Liver (tissue), 9 donors: Measurements from ENCODE around the gene CPLANE2. TPM values are rescaled to one million over a fixed set of nuclear protein-coding genes. Genes with fewer than 3 reads are reported as not detected.

ENCODE experiments used
- DNase-seq: peaks from one replicate; pipeline ENCODE4 v3.0.0-alpha.2; 2017; ENCODE audit warnings: low spot score
- H3K27ac ChIP-seq, 2 donors: one replicate each; pipeline ENCODE4 v1.7.0; 2013; ENCODE audit warnings: inconsistent platforms in 2 of 2, low read length in 2 of 2, control low read depth in 1 of 2, low read depth in 1 of 2, mild to moderate bottlenecking in 1 of 2
- H3K27me3 ChIP-seq, 4 donors: one replicate each; pipeline versions ENCODE4 v1.6.1 to v1.7.0; 2013; ENCODE audit warnings: low read length in 3 of 4, inconsistent platforms in 1 of 4, mild to moderate bottlenecking in 1 of 4, moderate library complexity in 1 of 4; ENCODE audit not compliant: control insufficient read depth in 4 of 4, insufficient read depth in 4 of 4
- H3K36me3 ChIP-seq, 4 donors: one replicate each; pipeline versions ENCODE4 v1.6.1 to v1.7.0; 2013; ENCODE audit warnings: low read length in 3 of 4, mild to moderate bottlenecking in 3 of 4, low read depth in 1 of 4, moderate library complexity in 1 of 4; ENCODE audit not compliant: control insufficient read depth in 4 of 4, insufficient read depth in 3 of 4
- H3K4me1 ChIP-seq, 4 donors: one replicate each; pipeline versions ENCODE4 v1.6.1 to v1.7.0; 2013; ENCODE audit warnings: low read length in 3 of 4, mild to moderate bottlenecking in 3 of 4, moderate library complexity in 1 of 4; ENCODE audit not compliant: control insufficient read depth in 4 of 4, insufficient read depth in 4 of 4
- H3K4me3 ChIP-seq, 3 donors: one replicate each; pipeline versions ENCODE4 v1.6.1 to v1.7.0; 2013; ENCODE audit warnings: low read length in 3 of 3, control low read depth in 1 of 3, low read depth in 1 of 3, mild to moderate bottlenecking in 1 of 3
- H3K9ac ChIP-seq, 2 donors: one replicate each; pipeline ENCODE4 v1.7.0; 2013; ENCODE audit warnings: low read length in 2 of 2, mild to moderate bottlenecking in 2 of 2, moderate library complexity in 2 of 2, control low read depth in 1 of 2, low read depth in 1 of 2
- H3K9me3 ChIP-seq, 4 donors: one replicate each; pipeline versions ENCODE4 v1.6.1 to v1.7.0; 2013; ENCODE audit warnings: low read length in 3 of 4; ENCODE audit not compliant: control insufficient read depth in 4 of 4
- ATF3 ChIP-seq: IDR thresholded peaks from 2 replicates; pipeline ENCODE4 v1.6.1; 2016; ENCODE audit warnings: antibody characterized with exemption
- CTCF ChIP-seq: fragments of 150-350 bp; IDR thresholded peaks from 2 replicates; pipeline ENCODE4 v1.5.1; 2017; ENCODE audit warnings: improper control_type of control experiment, low read depth, low read length; ENCODE audit not compliant: missing input control
- EGR1 ChIP-seq, 2 donors: IDR thresholded peaks; 2 replicates each; pipeline ENCODE4 v1.6.1; 2016 to 2018; ENCODE audit warnings: antibody characterized with exemption in 2 of 2, low read depth in 2 of 2
- FOXA1 ChIP-seq: IDR thresholded peaks from 2 replicates; pipeline ENCODE4 v1.6.1; 2016; ENCODE audit warnings: antibody characterized with exemption
- FOXA2 ChIP-seq: IDR thresholded peaks from 2 replicates; pipeline ENCODE4 v1.6.1; 2016; ENCODE audit warnings: antibody characterized with exemption
- HNF4A ChIP-seq, 2 donors: conservative IDR thresholded peaks; 2 replicates each; pipeline ENCODE4 v1.6.1; 2016; ENCODE audit warnings: antibody characterized with exemption in 2 of 2, mild to moderate bottlenecking in 2 of 2
- HNF4G ChIP-seq: IDR thresholded peaks from 2 replicates; pipeline ENCODE4 v1.6.1; 2016; ENCODE audit warnings: antibody characterized with exemption
- JUND ChIP-seq, 2 donors: IDR thresholded peaks; 2 replicates each; pipeline ENCODE4 v1.6.1; 2016; ENCODE audit warnings: antibody characterized with exemption in 2 of 2
- MAX ChIP-seq: IDR thresholded peaks from 2 replicates; pipeline ENCODE4 v1.6.1; 2016; ENCODE audit warnings: antibody characterized with exemption
- NR2F2 ChIP-seq: IDR thresholded peaks from 2 replicates; pipeline ENCODE4 v1.6.1; 2016; ENCODE audit warnings: antibody characterized with exemption
- RAD21 ChIP-seq, 2 donors: IDR thresholded peaks; 2 replicates each; pipeline ENCODE4 v1.6.1; 2016; ENCODE audit warnings: antibody characterized with exemption in 2 of 2, mild to moderate bottlenecking in 2 of 2
- RXRA ChIP-seq, 2 donors: IDR thresholded peaks; 2 replicates each; pipeline ENCODE4 v1.6.1; 2017 to 2018; ENCODE audit warnings: antibody characterized with exemption in 2 of 2, mild to moderate bottlenecking in 1 of 2
- SP1 ChIP-seq: IDR thresholded peaks from 2 replicates; pipeline ENCODE4 v1.6.1; 2018; ENCODE audit warnings: antibody characterized with exemption, mild to moderate bottlenecking
- ZBTB33 ChIP-seq: IDR thresholded peaks from 2 replicates; pipeline ENCODE4 v1.6.1; 2016; ENCODE audit warnings: antibody characterized with exemption
- WGBS: extraction: QIAGEN DNeasy Blood & Tissue Kit; methylation state at CpG from one replicate; pipeline ENCODE4 v1.1.7; 2013; 5-methylcytosine and 5-hydroxymethylcytosine counted together
- polyA plus RNA-seq, 2 donors: library from polyadenylated mRNA; stranded (reverse) in 1 of 2; unstranded in 1 of 2; fragments of 200-250 nt in 1 of 2; fragments of >200 nt in 1 of 2; fragmentation: Nextera tagmentation in 1 of 2; extraction: Ambion mirVana in 1 of 2; gene quantifications; one replicate each; pipeline versions ENCODE4 v1.2.1 to v1.2.3, GENCODE V29; 2013 to 2015
- total RNA-seq, 2 donors: library from RNA; depleted of rRNA; stranded (reverse); fragments of >200 nt; gene quantifications; one replicate each; pipeline ENCODE4 v1.2.3, GENCODE V29; 2014
- donor health status: healthy.
- donor health status: healthy.
- donor health status: healthy.
- donor health status: healthy.
- donor health status: healthy.

The CPLANE2 gene
- total and polyA plus RNA-seq, 4 donors, result 0.96 to 2.7 (median 2.5) TPM

GRCh38 chr1:16186655-16187235, 50.2 kb downstream of the CPLANE2 start:
- Histone ChIP-seq H3K4me3 (no peak overlapping the region), H3K9me3 (no peaks in the 10 kb centered on the region), H3K27ac (peak overlapping the region in 1 of 2 donors; percentile 33), H3K4me1 (peaks cover 17 to 66% (median 47%) of the 10 kb centered on the region in 4 donors), H3K9ac (no peak overlapping the region), H3K27me3 (no peaks in the 10 kb centered on the region), H3K36me3 (no peaks in the 10 kb centered on the region)
- TF ChIP-seq RXRA (IDR thresholded peaks at IDR 0.05) (peak in 1 of 2 donors; percentile 14), HNF4G (no peak), CTCF (no peak), HNF4A (conservative IDR thresholded peaks at IDR 0.05) (peak; percentile 20 to 42), FOXA1 (no peak)
- DNase-seq, result no peak
- 60% methylated on average over 9 of the region's 9 CpGs for WGBS

- H3K36me3 ChIP-seq, result no peaks in the 10 kb centered on the region
- H3K9ac ChIP-seq, result no peak overlapping the region
- DNase-seq, result no peak
- no peaks in the 10 kb centered on the region for H3K9me3 ChIP-seq
- H3K27ac ChIP-seq, result peak overlapping the region; percentile 83 to 84
- H3K27me3 ChIP-seq, result no peaks in the 10 kb centered on the region
- no peak for TF ChIP-seq FOXA1
- TF ChIP-seq RXRA (IDR thresholded peaks at IDR 0.05), result peak in 1 of 2 donors; percentile 6
- TF ChIP-seq ZBTB33, result no peak
- TF ChIP-seq SP1, result peak; percentile 2
- no peak for TF ChIP-seq MAX
- TF ChIP-seq NR2F2, result no peak
- no peak overlapping the region for H3K4me3 ChIP-seq
- WGBS, result 74% methylated on average over 10 of the region's 10 CpGs
- H3K4me1 ChIP-seq, result peaks cover 16 to 64% (median 44%) of the 10 kb centered on the region in 4 donors
Measured at GRCh38 chr1:16184557-16185303, 52.3 kb downstream of the CPLANE2 start.

- Histone ChIP-seq H3K27ac (peak overlapping the region; percentile 83 to 84), H3K9me3 (no peaks in the 10 kb centered on the region), H3K27me3 (no peaks in the 10 kb centered on the region), H3K36me3 (no peaks in the 10 kb centered on the region), H3K9ac (no peak overlapping the region), H3K4me1 (peaks cover 13 to 63% (median 42%) of the 10 kb centered on the region in 4 donors), H3K4me3 (no peak overlapping the region)
- 58% methylated on average over 19 of the region's 19 CpGs for WGBS
- DNase-seq, result no peak
- TF ChIP-seq CTCF (no peak), EGR1 (IDR thresholded peaks at IDR 0.05; ENCODE audit: low read depth in 2 of 2) (no peak), RAD21 (IDR thresholded peaks at IDR 0.05) (peak; percentile 23 to 58), JUND (IDR thresholded peaks at IDR 0.05) (peak in 1 of 2 donors; percentile 22), FOXA2 (no peak), MAX (no peak), ATF3 (no peak), RXRA (IDR thresholded peaks at IDR 0.05) (peak; percentile 85 to 86), HNF4A (conservative IDR thresholded peaks at IDR 0.05) (peak; percentile 36 to 64), ZBTB33 (no peak), SP1 (peak; percentile 60)
Measured at GRCh38 chr1:16183765-16184556, 53.0 kb downstream of the CPLANE2 start.
